ENCODE data around the gene APC2.

- no peak for TF ChIP-seq EP300 (IDR thresholded peaks at IDR 0.05)
- TF ChIP-seq CTCF (IDR thresholded peaks at IDR 0.05) = no peak
These were observed 61.7 kb downstream of the APC2 start for GRCh38 chr19:1511318-1512317.
